Measurements from ENCODE around the gene NIT1.

NIT1 gene

GRCh38 chr1:161159913-161160243, 42.0 kb downstream of the NIT1 start:
- in situ Hi-C loops (cut with MboI; ENCODE audit: low sequenced_read_pairs, unreplicated experiment): no loop called here
- TF ChIP-seq CTCF (IDR thresholded peaks at IDR 0.05; ENCODE audit: borderline replicate concordance, control extremely low read depth, extremely low read depth, insufficient read depth, missing control alignments): no peak
- DNase-seq (ENCODE audit: low spot score): no peak

GRCh38 chr1:161160671-161161145, 42.8 kb downstream of the NIT1 start:
- TF ChIP-seq CTCF (IDR thresholded peaks at IDR 0.05; ENCODE audit: borderline replicate concordance, control extremely low read depth, extremely low read depth, insufficient read depth, missing control alignments): no peak
- no peak for DNase-seq (ENCODE audit: low spot score)
- in situ Hi-C loops (cut with MboI; ENCODE audit: low sequenced_read_pairs, unreplicated experiment): no loop called here

- DNase-seq (ENCODE audit: low spot score): no peak
- in situ Hi-C loops (cut with MboI; ENCODE audit: low sequenced_read_pairs, unreplicated experiment): no loop called here
- no peak for TF ChIP-seq CTCF (IDR thresholded peaks at IDR 0.05; ENCODE audit: borderline replicate concordance, control extremely low read depth, extremely low read depth, insufficient read depth, missing control alignments)
Observed at GRCh38 chr1:161161652-161162051, 43.7 kb downstream of the NIT1 start.

- DNase-seq (ENCODE audit: low spot score): no peak
- TF ChIP-seq CTCF (IDR thresholded peaks at IDR 0.05; ENCODE audit: borderline replicate concordance, control extremely low read depth, extremely low read depth, insufficient read depth, missing control alignments): no peak
- in situ Hi-C loops (cut with MboI; ENCODE audit: low sequenced_read_pairs, unreplicated experiment): no loop called here
Observed at GRCh38 chr1:161162052-161162451, 44.1 kb downstream of the NIT1 start.

- in situ Hi-C loops (cut with MboI; ENCODE audit: low sequenced_read_pairs, unreplicated experiment): no loop called here
- no peak for TF ChIP-seq CTCF (IDR thresholded peaks at IDR 0.05; ENCODE audit: borderline replicate concordance, control extremely low read depth, extremely low read depth, insufficient read depth, missing control alignments)
- DNase-seq (ENCODE audit: low spot score): no peak
Observed at GRCh38 chr1:161162806-161163205, 44.9 kb downstream of the NIT1 start.

GRCh38 chr1:161163793-161164192, 45.9 kb downstream of the NIT1 start:
- DNase-seq (ENCODE audit: low spot score): no peak
- TF ChIP-seq CTCF (IDR thresholded peaks at IDR 0.05; ENCODE audit: borderline replicate concordance, control extremely low read depth, extremely low read depth, insufficient read depth, missing control alignments): no peak
- in situ Hi-C loops (cut with MboI; ENCODE audit: low sequenced_read_pairs, unreplicated experiment): no loop called here

Measured in GM13976 (cell line).